ENCODE measurements around the gene GALNT2.
A peak's percentile ranks its signal among the peaks of the same experiment; 100 is the strongest.

GALNT2 gene

GRCh38 chr1:230057100-230057499 lies 9.9 kb upstream of the GALNT2 start:
- Histone ChIP-seq H3K9me3 (replicated peaks in 1 of 2; ENCODE audit: control insufficient read depth in 2 of 2, insufficient read depth in 1 of 2, low read depth in 1 of 2, low read length in 2 of 2) (no peaks in the 10 kb centered on the region), H3K9ac (ENCODE audit: low read depth, low read length, poor library complexity) (no peak overlapping the region), H2BK120ac (ENCODE audit: low read depth, low read length) (no peak overlapping the region), H4K91ac (ENCODE audit: low read depth, low read length, poor library complexity) (no peak overlapping the region), H3K18ac (ENCODE audit: low read length) (no peak overlapping the region), H3K4me1 (ENCODE audit: control insufficient read depth in 2 of 2, insufficient read depth in 1 of 2, low read depth in 1 of 2, low read length in 2 of 2) (peaks cover 0 to 2% of the 10 kb centered on the region in 2 donors), H2AFZ (ENCODE audit: low read length) (no peak overlapping the region), H3K4me2 (ENCODE audit: insufficient read depth, low read length, poor library complexity, severe bottlenecking) (no peak overlapping the region), H3K4ac (ENCODE audit: low read length) (no peak overlapping the region), H3K27me3 (ENCODE audit: control insufficient read depth in 3 of 3, insufficient read depth in 3 of 3, low read depth in 1 of 3, low read length in 3 of 3) (peaks cover 0 to 11% (median 0%) of the 10 kb centered on the region in 3 experiments), H3K23ac (ENCODE audit: low read depth, low read length, poor library complexity) (no peak overlapping the region), H2AK5ac (ENCODE audit: low read depth, low read length) (no peak overlapping the region), H3K14ac (ENCODE audit: low read length) (no peak overlapping the region), H3K79me1 (ENCODE audit: low read depth, low read length) (no peaks in the 10 kb centered on the region), H3K4me3 (ENCODE audit: low read length in 2 of 2) (no peak overlapping the region), H2BK15ac (ENCODE audit: low read length) (no peak overlapping the region), H2BK12ac (ENCODE audit: low read length) (no peak overlapping the region), H4K8ac (ENCODE audit: low read depth, low read length) (no peak overlapping the region), H2BK5ac (ENCODE audit: low read length) (no peak overlapping the region), H3K36me3 (replicated peaks in 1 of 2; ENCODE audit: control insufficient read depth in 2 of 2, insufficient read depth in 2 of 2, low read length in 2 of 2) (no peaks in the 10 kb centered on the region), H3K27ac (replicated peaks; ENCODE audit: low read length) (no peak overlapping the region)
- no CpG with 5 or more reads among the region's 4 CpGs for WGBS, 2 donors (ENCODE audit: extremely low coverage in 2 of 2, insufficient read length in 2 of 2, insufficient replicate concordance in 1 of 2)
- no peak for DNase-seq (ENCODE audit: low spot score)

GRCh38 chr1:230057681-230058565 lies 9.1 kb upstream of the GALNT2 start:
- no peak for DNase-seq (ENCODE audit: low spot score)
- no peak overlapping the region for H2BK15ac ChIP-seq (ENCODE audit: low read length)
- no peak overlapping the region for H2AFZ ChIP-seq (ENCODE audit: low read length)
- H2AK5ac ChIP-seq (ENCODE audit: low read depth, low read length), result peak overlapping the region; percentile 42
- no peak overlapping the region for H2BK12ac ChIP-seq (ENCODE audit: low read length)
- H3K4me1 ChIP-seq (ENCODE audit: control insufficient read depth in 2 of 2, insufficient read depth in 1 of 2, low read depth in 1 of 2, low read length in 2 of 2), result no peaks in the 10 kb centered on the region
- no peak overlapping the region for H2BK120ac ChIP-seq (ENCODE audit: low read depth, low read length)
- H3K4me3 ChIP-seq (ENCODE audit: low read length in 2 of 2), result no peak overlapping the region
- no peak overlapping the region for H3K9ac ChIP-seq (ENCODE audit: low read depth, low read length, poor library complexity)
- H3K4me2 ChIP-seq (ENCODE audit: insufficient read depth, low read length, poor library complexity, severe bottlenecking), result no peak overlapping the region
- no peaks in the 10 kb centered on the region for H3K36me3 ChIP-seq (replicated peaks in 1 of 2; ENCODE audit: control insufficient read depth in 2 of 2, insufficient read depth in 2 of 2, low read length in 2 of 2)
- no peak overlapping the region for H3K23ac ChIP-seq (ENCODE audit: low read depth, low read length, poor library complexity)
- no peak overlapping the region for H4K91ac ChIP-seq (ENCODE audit: low read depth, low read length, poor library complexity)
- no peaks in the 10 kb centered on the region for H3K79me1 ChIP-seq (ENCODE audit: low read depth, low read length)
- H3K27me3 ChIP-seq (ENCODE audit: control insufficient read depth in 3 of 3, insufficient read depth in 3 of 3, low read depth in 1 of 3, low read length in 3 of 3), result peaks cover 0 to 9% (median 0%) of the 10 kb centered on the region in 3 experiments
- peaks cover 0 to 6% of the 10 kb centered on the region in 2 donors for H3K9me3 ChIP-seq (replicated peaks in 1 of 2; ENCODE audit: control insufficient read depth in 2 of 2, insufficient read depth in 1 of 2, low read depth in 1 of 2, low read length in 2 of 2)
- no peak overlapping the region for H2BK5ac ChIP-seq (ENCODE audit: low read length)
- no peak overlapping the region for H4K8ac ChIP-seq (ENCODE audit: low read depth, low read length)
- WGBS, 2 donors (ENCODE audit: extremely low coverage in 2 of 2, insufficient read length in 2 of 2, insufficient replicate concordance in 1 of 2), result no CpG with 5 or more reads among the region's 24 CpGs
- no peak overlapping the region for H3K27ac ChIP-seq (replicated peaks; ENCODE audit: low read length)
- H3K4ac ChIP-seq (ENCODE audit: low read length), result no peak overlapping the region
- H3K14ac ChIP-seq (ENCODE audit: low read length), result no peak overlapping the region
- H3K18ac ChIP-seq (ENCODE audit: low read length), result no peak overlapping the region

GRCh38 chr1:230058626-230059025 lies 8.4 kb upstream of the GALNT2 start:
- Histone ChIP-seq H4K91ac (ENCODE audit: low read depth, low read length, poor library complexity) (no peak overlapping the region), H3K9me3 (replicated peaks in 1 of 2; ENCODE audit: control insufficient read depth in 2 of 2, insufficient read depth in 1 of 2, low read depth in 1 of 2, low read length in 2 of 2) (peaks cover 0 to 6% of the 10 kb centered on the region in 2 donors), H3K4me1 (ENCODE audit: control insufficient read depth in 2 of 2, insufficient read depth in 1 of 2, low read depth in 1 of 2, low read length in 2 of 2) (no peaks in the 10 kb centered on the region), H4K8ac (ENCODE audit: low read depth, low read length) (no peak overlapping the region), H3K79me1 (ENCODE audit: low read depth, low read length) (no peaks in the 10 kb centered on the region), H2BK15ac (ENCODE audit: low read length) (no peak overlapping the region), H3K14ac (ENCODE audit: low read length) (no peak overlapping the region), H3K9ac (ENCODE audit: low read depth, low read length, poor library complexity) (no peak overlapping the region), H2BK5ac (ENCODE audit: low read length) (no peak overlapping the region), H3K4me3 (ENCODE audit: low read length in 2 of 2) (no peak overlapping the region), H3K4me2 (ENCODE audit: insufficient read depth, low read length, poor library complexity, severe bottlenecking) (no peak overlapping the region), H3K23ac (ENCODE audit: low read depth, low read length, poor library complexity) (no peak overlapping the region), H3K27me3 (ENCODE audit: control insufficient read depth in 3 of 3, insufficient read depth in 3 of 3, low read depth in 1 of 3, low read length in 3 of 3) (peaks cover 0 to 9% (median 0%) of the 10 kb centered on the region in 3 experiments), H2AK5ac (ENCODE audit: low read depth, low read length) (no peak overlapping the region), H3K18ac (ENCODE audit: low read length) (no peak overlapping the region), H3K4ac (ENCODE audit: low read length) (no peak overlapping the region), H2AFZ (ENCODE audit: low read length) (no peak overlapping the region), H2BK12ac (ENCODE audit: low read length) (no peak overlapping the region), H3K36me3 (replicated peaks in 1 of 2; ENCODE audit: control insufficient read depth in 2 of 2, insufficient read depth in 2 of 2, low read length in 2 of 2) (no peaks in the 10 kb centered on the region), H3K27ac (replicated peaks; ENCODE audit: low read length) (no peak overlapping the region), H2BK120ac (ENCODE audit: low read depth, low read length) (no peak overlapping the region)
- WGBS, 2 donors (ENCODE audit: extremely low coverage in 2 of 2, insufficient read length in 2 of 2, insufficient replicate concordance in 1 of 2), result no CpG with 5 or more reads among the region's 5 CpGs
- no peak for DNase-seq (ENCODE audit: low spot score)

- no peak overlapping the region for H2BK5ac ChIP-seq (ENCODE audit: low read length)
- no peak overlapping the region for H3K4ac ChIP-seq (ENCODE audit: low read length)
- H3K27ac ChIP-seq (replicated peaks; ENCODE audit: low read length), result no peak overlapping the region
- no peak overlapping the region for H3K9ac ChIP-seq (ENCODE audit: low read depth, low read length, poor library complexity)
- H3K4me2 ChIP-seq (ENCODE audit: insufficient read depth, low read length, poor library complexity, severe bottlenecking), result no peak overlapping the region
- peaks cover 0 to 10% of the 10 kb centered on the region in 2 donors for H3K9me3 ChIP-seq (replicated peaks in 1 of 2; ENCODE audit: control insufficient read depth in 2 of 2, insufficient read depth in 1 of 2, low read depth in 1 of 2, low read length in 2 of 2)
- H4K8ac ChIP-seq (ENCODE audit: low read depth, low read length), result no peak overlapping the region
- no peak overlapping the region for H3K4me3 ChIP-seq (ENCODE audit: low read length in 2 of 2)
- no CpG with 5 or more reads among the region's 4 CpGs for WGBS, 2 donors (ENCODE audit: extremely low coverage in 2 of 2, insufficient read length in 2 of 2, insufficient replicate concordance in 1 of 2)
- no peak overlapping the region for H2AK5ac ChIP-seq (ENCODE audit: low read depth, low read length)
- no peak overlapping the region for H4K91ac ChIP-seq (ENCODE audit: low read depth, low read length, poor library complexity)
- H3K23ac ChIP-seq (ENCODE audit: low read depth, low read length, poor library complexity), result no peak overlapping the region
- no peaks in the 10 kb centered on the region for H3K79me1 ChIP-seq (ENCODE audit: low read depth, low read length)
- H2BK15ac ChIP-seq (ENCODE audit: low read length), result no peak overlapping the region
- H3K27me3 ChIP-seq (ENCODE audit: control insufficient read depth in 3 of 3, insufficient read depth in 3 of 3, low read depth in 1 of 3, low read length in 3 of 3), result no peaks in the 10 kb centered on the region
- DNase-seq (ENCODE audit: low spot score), result no peak
- no peak overlapping the region for H2BK12ac ChIP-seq (ENCODE audit: low read length)
- no peak overlapping the region for H2BK120ac ChIP-seq (ENCODE audit: low read depth, low read length)
- no peak overlapping the region for H2AFZ ChIP-seq (ENCODE audit: low read length)
- H3K18ac ChIP-seq (ENCODE audit: low read length), result no peak overlapping the region
- H3K4me1 ChIP-seq (ENCODE audit: control insufficient read depth in 2 of 2, insufficient read depth in 1 of 2, low read depth in 1 of 2, low read length in 2 of 2), result peaks cover 0 to 6% of the 10 kb centered on the region in 2 donors
- H3K36me3 ChIP-seq (replicated peaks in 1 of 2; ENCODE audit: control insufficient read depth in 2 of 2, insufficient read depth in 2 of 2, low read length in 2 of 2), result no peaks in the 10 kb centered on the region
- no peak overlapping the region for H3K14ac ChIP-seq (ENCODE audit: low read length)
Observed at GRCh38 chr1:230061801-230062200, 5.2 kb upstream of the GALNT2 start.

Measured in neuronal stem cell (in vitro differentiated cells).